ENCODE results near the gene PODXL. TPM values are rescaled to one million over a fixed set of nuclear protein-coding genes. Genes with fewer than 3 reads are reported as not detected.

PODXL gene
- polyA plus RNA-seq, 2 donors, result 3.4 to 3.5 TPM

DNA sequence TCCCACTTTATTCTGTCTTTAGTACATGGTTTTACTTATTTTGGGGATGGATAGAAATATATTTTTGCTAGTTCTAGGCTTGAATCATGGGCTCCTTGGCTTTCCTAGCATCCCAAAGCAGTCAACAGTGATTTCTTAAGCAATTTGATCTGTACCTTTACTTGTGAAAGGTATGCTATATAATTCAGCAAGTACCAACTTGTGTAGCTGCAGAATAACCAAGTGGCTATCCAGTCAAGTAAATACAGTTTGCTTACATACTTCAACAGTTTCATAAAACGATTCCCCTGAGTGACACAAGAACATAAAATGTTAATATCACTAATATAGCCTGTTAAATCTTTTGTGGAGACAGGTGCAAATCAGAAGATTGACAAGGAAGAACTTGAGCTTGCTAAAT is 67.2 kb downstream of the PODXL start:
- Histone ChIP-seq H3K4me1 (ENCODE audit: control insufficient read depth in 2 of 2, insufficient read depth in 2 of 2, low read length in 1 of 2) (no peaks in the 10 kb centered on the region), H3K36me3 (ENCODE audit: control insufficient read depth in 2 of 2, insufficient read depth in 2 of 2, low read length in 1 of 2) (peaks cover 0 to 2% of the 10 kb centered on the region in 2 donors), H3K4me3 (ENCODE audit: low read depth in 1 of 2, low read length in 2 of 2) (no peak overlapping the region), H3K27me3 (ENCODE audit: control insufficient read depth in 1 of 2, insufficient read depth in 2 of 2, low read length in 2 of 2) (no peaks in the 10 kb centered on the region), H3K27ac (ENCODE audit: low read depth in 2 of 2, low read length in 1 of 2) (no peak overlapping the region), H3K9me3 (ENCODE audit: control insufficient read depth in 2 of 2, insufficient read depth in 1 of 2, low read depth in 1 of 2, low read length in 1 of 2) (no peaks in the 10 kb centered on the region)
- 54 to 69% methylated on average over 1 of the region's 1 CpG for WGBS, 2 donors

DNA sequence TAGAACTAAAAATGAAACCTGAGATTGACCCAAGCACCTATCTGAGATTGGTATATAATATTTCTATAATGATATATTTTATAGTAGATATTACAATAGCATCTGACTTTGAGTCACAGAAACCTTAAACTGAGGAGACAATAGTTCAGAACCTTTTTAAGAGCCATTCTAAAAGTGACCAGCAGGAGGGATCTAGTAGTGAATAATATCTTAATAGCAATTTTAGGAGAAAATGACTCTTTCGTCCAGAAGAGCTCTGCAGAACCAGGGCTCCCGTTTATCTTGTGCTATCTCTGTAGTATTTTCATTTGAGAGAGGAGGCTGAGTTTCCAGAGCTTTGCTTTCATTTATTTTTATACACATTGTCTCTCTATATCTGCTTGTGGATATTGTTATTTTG is 68.1 kb downstream of the PODXL start:
- Histone ChIP-seq H3K4me3 (ENCODE audit: low read depth in 1 of 2, low read length in 2 of 2) (no peak overlapping the region), H3K36me3 (ENCODE audit: control insufficient read depth in 2 of 2, insufficient read depth in 2 of 2, low read length in 1 of 2) (peaks cover 0 to 2% of the 10 kb centered on the region in 2 donors), H3K27me3 (ENCODE audit: control insufficient read depth in 1 of 2, insufficient read depth in 2 of 2, low read length in 2 of 2) (no peaks in the 10 kb centered on the region), H3K27ac (ENCODE audit: low read depth in 2 of 2, low read length in 1 of 2) (no peak overlapping the region), H3K9me3 (ENCODE audit: control insufficient read depth in 2 of 2, insufficient read depth in 1 of 2, low read depth in 1 of 2, low read length in 1 of 2) (no peaks in the 10 kb centered on the region), H3K4me1 (ENCODE audit: control insufficient read depth in 2 of 2, insufficient read depth in 2 of 2, low read length in 1 of 2) (no peaks in the 10 kb centered on the region)
- WGBS, 2 donors, result 83 to 91% methylated on average over 2 of the region's 2 CpGs

DNA sequence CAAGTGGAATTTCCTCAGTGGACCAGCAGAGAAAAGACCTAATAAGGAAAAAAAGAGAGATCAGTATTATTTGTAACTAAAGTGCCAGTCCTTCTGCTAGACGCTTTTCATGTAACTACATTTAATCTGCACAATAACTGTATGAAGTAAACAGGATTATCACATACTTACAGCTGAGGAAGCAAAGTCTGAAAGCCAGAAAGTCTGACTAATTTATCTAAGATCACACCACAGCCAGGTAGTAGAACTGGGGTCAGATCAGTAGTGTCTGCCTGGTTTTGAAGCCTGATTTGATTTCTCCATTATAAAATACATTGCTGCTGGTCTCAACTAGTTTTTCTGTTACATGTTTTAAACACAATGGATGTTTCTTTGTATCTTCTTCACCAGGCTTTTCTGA is 69.2 kb downstream of the PODXL start:
- H3K27ac ChIP-seq (ENCODE audit: low read depth in 2 of 2, low read length in 1 of 2), result no peak overlapping the region
- H3K9me3 ChIP-seq (ENCODE audit: control insufficient read depth in 2 of 2, insufficient read depth in 1 of 2, low read depth in 1 of 2, low read length in 1 of 2), result no peaks in the 10 kb centered on the region
- H3K4me1 ChIP-seq (ENCODE audit: control insufficient read depth in 2 of 2, insufficient read depth in 2 of 2, low read length in 1 of 2), result no peaks in the 10 kb centered on the region
- 69 to 73% methylated on average over 1 of the region's 1 CpG for WGBS, 2 donors
- H3K27me3 ChIP-seq (ENCODE audit: control insufficient read depth in 1 of 2, insufficient read depth in 2 of 2, low read length in 2 of 2), result no peaks in the 10 kb centered on the region
- H3K36me3 ChIP-seq (ENCODE audit: control insufficient read depth in 2 of 2, insufficient read depth in 2 of 2, low read length in 1 of 2), result peaks cover 0 to 2% of the 10 kb centered on the region in 2 donors
- no peak overlapping the region for H3K4me3 ChIP-seq (ENCODE audit: low read depth in 1 of 2, low read length in 2 of 2)

DNA sequence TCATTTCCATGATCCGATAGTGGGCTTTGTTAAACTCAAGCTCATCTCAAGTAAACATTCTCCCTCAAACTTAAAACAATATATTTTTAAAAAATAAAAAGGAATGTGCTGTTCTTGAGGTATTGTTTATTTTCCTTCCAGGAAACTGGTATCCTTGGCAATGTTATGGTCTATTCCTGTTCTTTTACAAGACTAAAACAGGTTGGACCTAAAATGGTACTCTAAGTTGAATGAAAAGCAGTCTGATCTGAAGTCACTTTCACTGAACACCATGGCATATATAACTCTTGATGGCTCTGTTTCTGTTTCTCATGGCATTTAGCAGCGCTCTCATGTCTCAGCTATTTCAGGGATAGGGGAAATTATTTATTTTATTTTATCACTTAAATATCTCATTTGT is 70.1 kb downstream of the PODXL start:
- Histone ChIP-seq H3K27me3 (ENCODE audit: control insufficient read depth in 1 of 2, insufficient read depth in 2 of 2, low read length in 2 of 2) (no peaks in the 10 kb centered on the region), H3K4me3 (ENCODE audit: low read depth in 1 of 2, low read length in 2 of 2) (no peak overlapping the region), H3K4me1 (ENCODE audit: control insufficient read depth in 2 of 2, insufficient read depth in 2 of 2, low read length in 1 of 2) (no peaks in the 10 kb centered on the region), H3K36me3 (ENCODE audit: control insufficient read depth in 2 of 2, insufficient read depth in 2 of 2, low read length in 1 of 2) (peaks cover 0 to 2% of the 10 kb centered on the region in 2 donors), H3K9me3 (ENCODE audit: control insufficient read depth in 2 of 2, insufficient read depth in 1 of 2, low read depth in 1 of 2, low read length in 1 of 2) (no peaks in the 10 kb centered on the region), H3K27ac (ENCODE audit: low read depth in 2 of 2, low read length in 1 of 2) (no peak overlapping the region)
- WGBS, 2 donors, result 85 to 95% methylated on average over 2 of the region's 2 CpGs

DNA sequence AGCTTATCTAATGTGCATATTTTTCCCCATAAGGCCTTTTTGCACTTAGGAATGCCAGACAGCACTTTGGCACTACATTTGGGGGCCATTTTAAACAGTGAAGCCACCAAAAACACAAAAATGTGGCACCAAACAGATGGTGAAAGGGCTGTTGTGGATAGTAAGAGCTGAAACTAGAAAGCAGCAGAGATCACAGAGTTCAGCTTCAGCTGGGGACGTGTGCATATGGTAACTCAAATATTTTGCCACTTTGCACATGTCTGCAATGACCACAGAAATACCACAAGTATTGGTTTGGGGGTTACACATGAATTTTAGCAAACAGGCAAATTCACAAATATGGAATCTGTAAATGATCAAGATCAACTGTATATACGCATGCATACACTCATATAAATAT is 72.8 kb downstream of the PODXL start:
- Histone ChIP-seq H3K9me3 (ENCODE audit: control insufficient read depth in 2 of 2, insufficient read depth in 1 of 2, low read depth in 1 of 2, low read length in 1 of 2) (no peaks in the 10 kb centered on the region), H3K36me3 (ENCODE audit: control insufficient read depth in 2 of 2, insufficient read depth in 2 of 2, low read length in 1 of 2) (peaks cover 2 to 3% of the 10 kb centered on the region in 2 donors), H3K27ac (ENCODE audit: low read depth in 2 of 2, low read length in 1 of 2) (no peak overlapping the region), H3K4me1 (ENCODE audit: control insufficient read depth in 2 of 2, insufficient read depth in 2 of 2, low read length in 1 of 2) (no peaks in the 10 kb centered on the region), H3K4me3 (ENCODE audit: low read depth in 1 of 2, low read length in 2 of 2) (no peak overlapping the region), H3K27me3 (ENCODE audit: control insufficient read depth in 1 of 2, insufficient read depth in 2 of 2, low read length in 2 of 2) (no peaks in the 10 kb centered on the region)
- WGBS, 2 donors, result 93 to 96% methylated on average over 2 of the region's 2 CpGs

DNA sequence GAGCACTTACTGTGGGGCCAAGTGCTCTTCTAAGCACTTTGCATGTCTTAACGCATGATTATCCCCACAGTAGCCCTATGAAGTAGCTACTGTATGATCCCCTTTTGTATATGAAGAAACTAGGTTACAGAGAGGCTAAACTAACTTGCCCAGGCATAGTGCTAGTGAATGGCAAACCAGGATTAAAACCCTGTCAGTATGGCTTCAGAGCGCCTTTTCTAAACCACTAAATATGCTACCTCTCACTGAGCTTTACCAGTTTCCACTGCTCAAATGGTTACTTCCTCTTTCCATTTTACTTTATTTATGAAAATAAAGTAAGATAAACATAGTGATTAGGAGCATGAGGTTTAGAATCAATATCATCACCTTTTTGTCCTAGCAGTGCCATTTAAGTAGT is 73.6 kb downstream of the PODXL start:
- H3K9me3 ChIP-seq (ENCODE audit: control insufficient read depth in 2 of 2, insufficient read depth in 1 of 2, low read depth in 1 of 2, low read length in 1 of 2), result no peaks in the 10 kb centered on the region
- no peak overlapping the region for H3K27ac ChIP-seq (ENCODE audit: low read depth in 2 of 2, low read length in 1 of 2)
- H3K4me1 ChIP-seq (ENCODE audit: control insufficient read depth in 2 of 2, insufficient read depth in 2 of 2, low read length in 1 of 2), result no peaks in the 10 kb centered on the region
- 96 to 97% methylated on average over 2 of the region's 2 CpGs for WGBS, 2 donors
- no peak overlapping the region for H3K4me3 ChIP-seq (ENCODE audit: low read depth in 1 of 2, low read length in 2 of 2)
- no peaks in the 10 kb centered on the region for H3K27me3 ChIP-seq (ENCODE audit: control insufficient read depth in 1 of 2, insufficient read depth in 2 of 2, low read length in 2 of 2)
- H3K36me3 ChIP-seq (ENCODE audit: control insufficient read depth in 2 of 2, insufficient read depth in 2 of 2, low read length in 1 of 2), result peaks cover 2 to 4% of the 10 kb centered on the region in 2 donors

DNA sequence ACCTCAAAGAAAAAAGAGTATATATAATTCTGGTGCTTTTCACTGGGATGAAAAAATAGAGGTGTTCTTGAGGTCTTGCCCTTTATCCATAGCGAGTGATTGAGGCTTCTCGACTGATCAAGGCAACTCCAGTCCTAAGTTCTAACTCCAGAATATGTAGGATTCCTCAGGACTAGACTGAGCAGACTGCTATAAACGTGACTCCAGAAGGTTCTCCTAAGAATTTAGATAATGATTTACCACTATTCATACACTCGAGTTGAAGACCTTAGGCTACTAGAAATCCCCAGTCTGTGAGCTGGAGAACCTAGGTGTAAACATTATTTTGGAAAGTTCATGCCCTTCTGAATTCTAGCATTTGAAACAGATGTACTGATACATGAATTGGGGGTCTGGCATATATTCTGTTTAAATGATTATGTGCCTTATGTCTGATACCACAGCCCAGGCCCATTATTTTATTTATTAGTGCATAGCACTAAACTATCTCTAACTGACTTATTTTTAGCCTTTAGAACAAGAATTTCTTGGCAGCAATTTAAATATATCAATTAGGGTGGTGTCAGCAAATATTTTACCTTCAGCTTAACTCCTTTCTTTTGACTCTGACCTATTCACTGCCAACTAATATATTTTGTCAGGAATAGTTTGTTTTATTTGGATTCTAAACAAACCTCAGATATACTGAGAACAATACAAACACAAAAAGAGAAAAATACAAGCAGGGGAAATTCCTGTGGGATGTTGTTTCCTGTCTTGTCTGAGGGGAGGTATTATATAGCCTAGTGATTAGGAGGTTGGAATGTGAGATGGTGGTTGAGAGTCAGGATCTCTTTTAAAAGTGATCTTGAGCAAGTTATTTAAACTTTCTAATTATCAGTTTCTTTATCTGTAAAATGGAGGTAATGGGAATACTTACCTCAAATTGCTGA is 75.8 kb downstream of the PODXL start:
- H3K4me1 ChIP-seq (ENCODE audit: control insufficient read depth in 2 of 2, insufficient read depth in 2 of 2, low read length in 1 of 2), result no peaks in the 10 kb centered on the region
- WGBS, 2 donors, result 62 to 76% methylated on average over 4 of the region's 4 CpGs
- H3K36me3 ChIP-seq (ENCODE audit: control insufficient read depth in 2 of 2, insufficient read depth in 2 of 2, low read length in 1 of 2), result peaks cover 0 to 4% of the 10 kb centered on the region in 2 donors
- no peak overlapping the region for H3K4me3 ChIP-seq (ENCODE audit: low read depth in 1 of 2, low read length in 2 of 2)
- no peaks in the 10 kb centered on the region for H3K27me3 ChIP-seq (ENCODE audit: control insufficient read depth in 1 of 2, insufficient read depth in 2 of 2, low read length in 2 of 2)
- no peak overlapping the region for H3K27ac ChIP-seq (ENCODE audit: low read depth in 2 of 2, low read length in 1 of 2)
- no peaks in the 10 kb centered on the region for H3K9me3 ChIP-seq (ENCODE audit: control insufficient read depth in 2 of 2, insufficient read depth in 1 of 2, low read depth in 1 of 2, low read length in 1 of 2)

DNA sequence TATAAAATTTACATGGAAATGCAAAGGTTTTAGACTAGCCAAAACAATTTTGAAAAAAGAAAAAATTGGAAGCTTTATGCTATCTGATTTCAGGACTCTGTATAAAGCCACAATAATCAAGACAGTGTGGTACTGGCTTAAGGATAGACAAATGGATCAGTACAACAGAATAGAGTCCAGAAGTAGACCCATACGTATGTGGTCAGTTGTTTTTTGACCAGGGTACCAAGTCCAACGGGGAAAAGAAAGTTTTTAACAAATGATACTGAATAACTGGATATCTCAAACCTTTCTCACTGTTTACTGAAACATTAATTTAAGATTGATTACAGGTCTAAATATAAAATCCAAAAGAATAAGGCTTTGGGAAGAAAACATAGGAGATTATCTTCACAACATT is 79.7 kb downstream of the PODXL start:
- no peaks in the 10 kb centered on the region for H3K27me3 ChIP-seq (ENCODE audit: control insufficient read depth in 1 of 2, insufficient read depth in 2 of 2, low read length in 2 of 2)
- H3K9me3 ChIP-seq (ENCODE audit: control insufficient read depth in 2 of 2, insufficient read depth in 1 of 2, low read depth in 1 of 2, low read length in 1 of 2), result no peaks in the 10 kb centered on the region
- no peaks in the 10 kb centered on the region for H3K4me1 ChIP-seq (ENCODE audit: control insufficient read depth in 2 of 2, insufficient read depth in 2 of 2, low read length in 1 of 2)
- no peak overlapping the region for H3K27ac ChIP-seq (ENCODE audit: low read depth in 2 of 2, low read length in 1 of 2)
- WGBS, 2 donors, result 87 to 89% methylated on average over 2 of the region's 2 CpGs
- peaks cover under 1 to 4% of the 10 kb centered on the region in 2 donors for H3K36me3 ChIP-seq (ENCODE audit: control insufficient read depth in 2 of 2, insufficient read depth in 2 of 2, low read length in 1 of 2)
- H3K4me3 ChIP-seq (ENCODE audit: low read depth in 1 of 2, low read length in 2 of 2), result no peak overlapping the region

DNA sequence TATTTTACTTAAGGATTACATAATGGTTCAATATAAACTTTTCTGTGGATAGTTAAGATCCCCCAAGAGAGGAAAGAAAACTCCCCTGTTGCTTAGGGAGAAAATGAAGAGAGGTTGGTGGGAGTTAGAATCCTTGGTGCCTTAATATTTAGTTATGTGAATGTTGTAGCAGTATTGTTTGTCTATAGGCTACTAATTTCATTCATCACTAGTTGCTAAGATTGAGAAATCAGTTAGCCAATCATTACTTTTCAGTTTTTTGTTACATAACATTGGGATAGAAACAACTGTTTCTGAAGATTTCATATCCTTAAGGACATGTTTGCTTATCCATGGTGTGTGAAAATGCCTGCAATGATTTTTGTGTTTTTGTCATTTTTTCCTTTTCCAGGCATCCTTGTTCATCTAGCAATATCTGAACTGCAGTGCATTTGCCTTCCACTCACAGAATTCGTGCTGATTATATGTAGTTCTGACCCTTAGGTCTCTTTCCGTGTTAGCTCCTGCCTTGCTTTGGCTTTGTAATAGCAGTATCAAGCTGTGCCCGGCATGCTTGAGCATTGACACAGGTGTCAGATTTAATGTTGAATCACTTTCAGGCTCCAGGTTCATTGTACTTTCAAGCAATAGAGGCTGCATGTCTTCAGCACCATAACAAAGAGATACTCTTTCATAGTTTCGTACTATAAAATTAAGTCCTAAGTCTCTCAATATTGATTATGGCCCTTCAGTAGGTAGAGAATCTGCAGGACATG is 85.0 kb downstream of the PODXL start:
- 92 to 97% methylated on average over 4 of the region's 4 CpGs for WGBS, 2 donors
- Histone ChIP-seq H3K27ac (ENCODE audit: low read depth in 2 of 2, low read length in 1 of 2) (no peak overlapping the region), H3K36me3 (ENCODE audit: control insufficient read depth in 2 of 2, insufficient read depth in 2 of 2, low read length in 1 of 2) (peaks cover 5 to 9% of the 10 kb centered on the region in 2 donors), H3K9me3 (ENCODE audit: control insufficient read depth in 2 of 2, insufficient read depth in 1 of 2, low read depth in 1 of 2, low read length in 1 of 2) (no peaks in the 10 kb centered on the region), H3K4me1 (ENCODE audit: control insufficient read depth in 2 of 2, insufficient read depth in 2 of 2, low read length in 1 of 2) (no peaks in the 10 kb centered on the region), H3K27me3 (ENCODE audit: control insufficient read depth in 1 of 2, insufficient read depth in 2 of 2, low read length in 2 of 2) (no peaks in the 10 kb centered on the region), H3K4me3 (ENCODE audit: low read depth in 1 of 2, low read length in 2 of 2) (no peak overlapping the region)

Measured in esophagus (tissue), 2 donors.